HEK293 (cell line): ENCODE data around the gene TRAPPC2.

Source experiments
- SP2 ChIP-seq: fragments of 450-650 bp; formaldehyde crosslinking; IDR thresholded peaks from 2 replicates; pipeline ENCODE4 v1.5.1; 2016; ENCODE audit warnings: missing biosample characterization, missing genetic modification characterization
- TCF7L2 ChIP-seq: IDR thresholded peaks from 2 replicates; pipeline ENCODE4 v1.6.1; 2011; ENCODE audit warnings: low read depth, mild to moderate bottlenecking, inconsistent platforms, low read length, moderate library complexity, borderline replicate concordance
- ZNF274 ChIP-seq, 2 experiments: fragments of 200-500 bp in 1 of 2; fragments of 450-650 bp in 1 of 2; sonication (Bioruptor generic) in 1 of 2; formaldehyde crosslinking in 1 of 2; IDR thresholded peaks; 2 replicates each; pipeline versions ENCODE4 v1.5.1 to v1.6.1; 2014 to 2016; ENCODE audit warnings: borderline replicate concordance in 1 of 2, inconsistent platforms in 1 of 2, low read length in 1 of 2, missing biosample characterization in 1 of 2, missing genetic modification characterization in 1 of 2
- TF ChIP-seq, protein P1 (sequence below): fragments of 450-650 bp; formaldehyde crosslinking; IDR thresholded peaks from 2 replicates; pipeline ENCODE4 v1.5.1; 2016; ENCODE audit warnings: missing biosample characterization, missing genetic modification characterization

GRCh38 chrX:13741695-13742094 lies 7.3 kb upstream of the TRAPPC2 start:
- TF ChIP-seq SP2 (tag by site-specific recombination), result no peak
- no peak for TF ChIP-seq TCF7L2
- TF ChIP-seq, protein P1, sequence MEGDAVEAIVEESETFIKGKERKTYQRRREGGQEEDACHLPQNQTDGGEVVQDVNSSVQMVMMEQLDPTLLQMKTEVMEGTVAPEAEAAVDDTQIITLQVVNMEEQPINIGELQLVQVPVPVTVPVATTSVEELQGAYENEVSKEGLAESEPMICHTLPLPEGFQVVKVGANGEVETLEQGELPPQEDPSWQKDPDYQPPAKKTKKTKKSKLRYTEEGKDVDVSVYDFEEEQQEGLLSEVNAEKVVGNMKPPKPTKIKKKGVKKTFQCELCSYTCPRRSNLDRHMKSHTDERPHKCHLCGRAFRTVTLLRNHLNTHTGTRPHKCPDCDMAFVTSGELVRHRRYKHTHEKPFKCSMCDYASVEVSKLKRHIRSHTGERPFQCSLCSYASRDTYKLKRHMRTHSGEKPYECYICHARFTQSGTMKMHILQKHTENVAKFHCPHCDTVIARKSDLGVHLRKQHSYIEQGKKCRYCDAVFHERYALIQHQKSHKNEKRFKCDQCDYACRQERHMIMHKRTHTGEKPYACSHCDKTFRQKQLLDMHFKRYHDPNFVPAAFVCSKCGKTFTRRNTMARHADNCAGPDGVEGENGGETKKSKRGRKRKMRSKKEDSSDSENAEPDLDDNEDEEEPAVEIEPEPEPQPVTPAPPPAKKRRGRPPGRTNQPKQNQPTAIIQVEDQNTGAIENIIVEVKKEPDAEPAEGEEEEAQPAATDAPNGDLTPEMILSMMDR, result no peak
- no peak for TF ChIP-seq ZNF274 (IDR thresholded peaks at IDR 0.05; ENCODE audit: low read length)
- TF ChIP-seq ZNF274 (tag by site-specific recombination; IDR thresholded peaks at IDR 0.05; ENCODE audit: borderline replicate concordance), result no peak
